H9 (cell line): ENCODE data around the gene GGACT. TPM values are rescaled to one million over a fixed set of nuclear protein-coding genes. Genes with fewer than 3 reads are reported as not detected.

ENCODE experiments used
- DNase-seq: peaks from one replicate; pipeline ENCODE4 v3.0.0-alpha.2; 2017
- H2AFZ ChIP-seq: one replicate; pipeline ENCODE4 v1.6.1; 2013; ENCODE audit warnings: mild to moderate bottlenecking, low read length, control low read depth, moderate library complexity
- H2AK5ac ChIP-seq: 2 replicates; pipeline ENCODE4 v1.6.1; 2013; ENCODE audit warnings: low read length, control low read depth, mixed read lengths; ENCODE audit not compliant: insufficient read length
- H2BK120ac ChIP-seq: one replicate; pipeline ENCODE4 v1.6.1; 2013; ENCODE audit warnings: low read depth, mild to moderate bottlenecking, low read length, control low read depth, inconsistent platforms; ENCODE audit not compliant: poor library complexity, severe bottlenecking
- H2BK12ac ChIP-seq: 2 replicates; pipeline ENCODE4 v1.6.1; 2013; ENCODE audit warnings: low read length, control low read depth, mixed read lengths, low read depth; ENCODE audit not compliant: insufficient read length
- H2BK15ac ChIP-seq: 2 replicates; pipeline ENCODE4 v1.6.1; 2013; ENCODE audit warnings: low read depth, low read length, control low read depth
- H2BK20ac ChIP-seq: one replicate; pipeline ENCODE4 v1.6.1; 2013; ENCODE audit warnings: low read depth, mild to moderate bottlenecking, low read length, control low read depth, inconsistent platforms; ENCODE audit not compliant: poor library complexity, severe bottlenecking
- H2BK5ac ChIP-seq: 2 replicates; pipeline ENCODE4 v1.6.1; 2013; ENCODE audit warnings: low read length, control low read depth, mixed read lengths; ENCODE audit not compliant: insufficient read length
- H3K14ac ChIP-seq: 2 replicates; pipeline ENCODE4 v1.6.1; 2013; ENCODE audit warnings: low read length, control low read depth; ENCODE audit not compliant: insufficient read depth
- H3K18ac ChIP-seq: 2 replicates; pipeline ENCODE4 v1.6.1; 2013; ENCODE audit warnings: low read depth, mild to moderate bottlenecking, mixed read lengths, low read length, control low read depth; ENCODE audit not compliant: insufficient read length
- H3K23ac ChIP-seq: 2 replicates; pipeline ENCODE4 v1.6.1; 2013; ENCODE audit warnings: low read length, control low read depth, mixed read lengths, low read depth; ENCODE audit not compliant: insufficient read length
- H3K23me2 ChIP-seq: 2 replicates; pipeline ENCODE4 v1.6.1; 2013; ENCODE audit warnings: low read depth, mild to moderate bottlenecking, mixed read lengths, low read length, control low read depth; ENCODE audit not compliant: insufficient read length, poor library complexity, severe bottlenecking
- H3K27ac ChIP-seq: 2 replicates; pipeline ENCODE4 v1.5.1; 2013; ENCODE audit warnings: low read length, control low read depth, mixed read lengths, low read depth; ENCODE audit not compliant: insufficient read length
- H3K27me3 ChIP-seq: 2 replicates; pipeline ENCODE4 v1.6.1; 2013; ENCODE audit warnings: low read length, control low read depth, inconsistent platforms; ENCODE audit not compliant: insufficient read depth
- H3K4ac ChIP-seq: 2 replicates; pipeline ENCODE4 v1.6.1; 2013; ENCODE audit warnings: low read depth, mild to moderate bottlenecking, control low read depth, inconsistent platforms, low read length, moderate library complexity
- H3K4me1 ChIP-seq: 2 replicates; pipeline ENCODE4 v1.6.1; 2013; ENCODE audit warnings: low read length, control low read depth, inconsistent platforms; ENCODE audit not compliant: insufficient read depth
- H3K4me2 ChIP-seq: 2 replicates; pipeline ENCODE4 v1.6.1; 2013; ENCODE audit warnings: low read length, control low read depth, mixed read lengths; ENCODE audit not compliant: insufficient read length, insufficient read depth
- H3K56ac ChIP-seq: 2 replicates; pipeline ENCODE4 v1.6.1; 2013; ENCODE audit warnings: low read depth, mild to moderate bottlenecking, mixed read lengths, low read length, control low read depth; ENCODE audit not compliant: insufficient read length
- H3K79me1 ChIP-seq: 2 replicates; pipeline ENCODE4 v1.6.1; 2013; ENCODE audit warnings: low read depth, mild to moderate bottlenecking, moderate library complexity, low read length, control low read depth, inconsistent platforms; ENCODE audit not compliant: insufficient read depth, poor library complexity, severe bottlenecking
- H3K79me2 ChIP-seq: 2 replicates; pipeline ENCODE4 v1.6.1; 2013; ENCODE audit warnings: low read length, control low read depth, inconsistent platforms; ENCODE audit not compliant: insufficient read depth
- H3K9ac ChIP-seq: 2 replicates; pipeline ENCODE4 v1.6.1; 2013; ENCODE audit warnings: low read length, control low read depth, mixed read lengths; ENCODE audit not compliant: insufficient read length; ENCODE audit errors: extremely low read depth
- H3K9me3 ChIP-seq: one replicate; pipeline ENCODE4 v1.6.1; 2013; ENCODE audit warnings: low read depth, low read length, inconsistent platforms; ENCODE audit not compliant: control insufficient read depth
- H3T11ph ChIP-seq: one replicate; pipeline ENCODE4 v1.6.1; 2013; ENCODE audit warnings: mild to moderate bottlenecking, low read length, control low read depth, inconsistent platforms
- H4K20me1 ChIP-seq: one replicate; pipeline ENCODE4 v1.6.1; 2013; ENCODE audit not compliant: control insufficient read depth, insufficient read length, insufficient read depth
- H4K5ac ChIP-seq: 2 replicates; pipeline ENCODE4 v1.6.1; 2013; ENCODE audit warnings: low read depth, mild to moderate bottlenecking, mixed read lengths, low read length, control low read depth; ENCODE audit not compliant: insufficient read length
- H4K8ac ChIP-seq: replicated peaks from 2 replicates; pipeline ENCODE4 v1.6.1; 2013; ENCODE audit warnings: low read length, control low read depth, mixed read lengths, low read depth; ENCODE audit not compliant: insufficient read length
- H4K91ac ChIP-seq: 2 replicates; pipeline ENCODE4 v1.6.1; 2013; ENCODE audit warnings: low read depth, mild to moderate bottlenecking, moderate library complexity, mixed read lengths, low read length, control low read depth; ENCODE audit not compliant: insufficient read length
- H3K27ac Mint-ChIP-seq, 3 experiments: 2 replicates in 2 of 3; 3 replicates in 1 of 3; pipeline ENCODE4 v1.8.0; 2020 to 2021; ENCODE audit warnings: mixed read lengths in 3 of 3, mild to moderate bottlenecking in 1 of 3, moderate library complexity in 1 of 3
- H3K27me3 Mint-ChIP-seq: 2 replicates; pipeline ENCODE4 v1.8.0; 2021; ENCODE audit warnings: low read depth, mild to moderate bottlenecking, moderate library complexity, mixed read lengths
- H3K36me3 Mint-ChIP-seq, 3 experiments: 2 replicates in 2 of 3; 3 replicates in 1 of 3; pipeline ENCODE4 v1.8.0; 2020 to 2021; ENCODE audit warnings: low read depth in 3 of 3, mixed read lengths in 3 of 3; ENCODE audit not compliant: insufficient read depth in 1 of 3
- H3K4me1 Mint-ChIP-seq, 2 experiments: 2 replicates each; pipeline ENCODE4 v1.8.0; 2020; ENCODE audit warnings: mixed read lengths in 2 of 2
- H3K4me3 Mint-ChIP-seq, 2 experiments: 2 replicates in 1 of 2; 3 replicates in 1 of 2; pipeline ENCODE4 v1.8.0; 2020 to 2021; ENCODE audit warnings: mild to moderate bottlenecking in 2 of 2, mixed read lengths in 2 of 2, moderate library complexity in 1 of 2
- H3K9me3 Mint-ChIP-seq, 2 experiments: 2 replicates in 1 of 2; 3 replicates in 1 of 2; pipeline ENCODE4 v1.8.0; 2020; ENCODE audit warnings: mild to moderate bottlenecking in 2 of 2, mixed read lengths in 2 of 2, moderate library complexity in 1 of 2
- CTCF ChIP-seq: fragments of 200-600 bp; sonication (generic); conservative IDR thresholded peaks from 3 replicates; pipeline ENCODE4 v1.8.0; 2021; ENCODE audit warnings: antibody characterized with exemption, mild to moderate bottlenecking
- WGBS: extraction: QIAGEN DNeasy Blood & Tissue Kit; methylation state at CpG from one replicate; pipeline ENCODE4 v1.1.7; 2013; ENCODE audit warnings: missing lambda C conversion rate, low lambda C conversion rate, mixed read lengths; ENCODE audit not compliant: insufficient read length; ENCODE audit errors: extremely low coverage; 5-methylcytosine and 5-hydroxymethylcytosine counted together
- total RNA-seq: library from RNA; stranded (reverse); gene quantifications from 2 replicates; pipeline ENCODE4 v1.2.1, GENCODE V29; 2021

The GGACT gene
- total RNA-seq, 1 experiment from 2014 or later: 1.3 TPM

GRCh38 chr13:100610391-100611347 lies 22.1 kb upstream of the GGACT start:
- no peaks in the 10 kb centered on the region for H3K79me2 ChIP-seq
- Mint-ChIP-seq H3K27ac (peak overlapping the region in 2 of 3 experiments; percentile 37 to 61; a peak in 4 of 7 replicates), H3K9me3 (no peaks in the 10 kb centered on the region; a peak in 2 of 5 replicates), H3K36me3 (peaks cover 0 to 12% (median 10%) of the 10 kb centered on the region in 3 experiments; a peak in 6 of 7 replicates), H3K4me3 (no peak overlapping the region), H3K4me1 (no peaks in the 10 kb centered on the region), H3K27me3 (no peaks in the 10 kb centered on the region)
- no CpG with 5 or more reads among the region's 6 CpGs for WGBS
- TF ChIP-seq CTCF: no peak
- H3K14ac ChIP-seq: no peak overlapping the region
- no peaks in the 10 kb centered on the region for H3K9me3 ChIP-seq
- no peak overlapping the region for H3K23ac ChIP-seq
- DNase-seq: no peak
- H2AFZ ChIP-seq: no peak overlapping the region
- H3K27me3 ChIP-seq: no peaks in the 10 kb centered on the region
- no peaks in the 10 kb centered on the region for H4K20me1 ChIP-seq
- H3T11ph ChIP-seq: no peak overlapping the region
- H3K56ac ChIP-seq: no peak overlapping the region
- no peak overlapping the region for H3K18ac ChIP-seq
- no peak overlapping the region for H2BK20ac ChIP-seq
- no peak overlapping the region for H3K4me2 ChIP-seq
- H2BK12ac ChIP-seq: no peak overlapping the region
- no peak overlapping the region for H4K91ac ChIP-seq
- no peak overlapping the region for H3K27ac ChIP-seq
- H3K9ac ChIP-seq: no peak overlapping the region
- no peaks in the 10 kb centered on the region for H3K79me1 ChIP-seq
- no peak overlapping the region for H2BK120ac ChIP-seq
- no peaks in the 10 kb centered on the region for H3K23me2 ChIP-seq
- no peak overlapping the region for H2BK5ac ChIP-seq
- no peak overlapping the region for H2AK5ac ChIP-seq
- no peak overlapping the region for H3K4ac ChIP-seq
- no peak overlapping the region for H2BK15ac ChIP-seq
- H4K8ac ChIP-seq: no peak overlapping the region
- H3K4me1 ChIP-seq: no peaks in the 10 kb centered on the region
- no peak overlapping the region for H4K5ac ChIP-seq
